AG10803 (cell line): ENCODE data around the gene CCT8.

Source experiments
- DNase-seq: peaks from one replicate; pipeline ENCODE4 v3.0.0; 2010; ENCODE audit warnings: low read depth
- H3K4me3 ChIP-seq: 2 replicates; pipeline ENCODE4 v1.5.1; 2011; ENCODE audit warnings: mild to moderate bottlenecking, low read length, control low read depth
- TF ChIP-seq, protein P1 (sequence below): conservative IDR thresholded peaks from 2 replicates; pipeline ENCODE4 v1.5.1; 2011; ENCODE audit warnings: mild to moderate bottlenecking, low read length, control low read depth, inconsistent platforms

CCT8 gene

DNA sequence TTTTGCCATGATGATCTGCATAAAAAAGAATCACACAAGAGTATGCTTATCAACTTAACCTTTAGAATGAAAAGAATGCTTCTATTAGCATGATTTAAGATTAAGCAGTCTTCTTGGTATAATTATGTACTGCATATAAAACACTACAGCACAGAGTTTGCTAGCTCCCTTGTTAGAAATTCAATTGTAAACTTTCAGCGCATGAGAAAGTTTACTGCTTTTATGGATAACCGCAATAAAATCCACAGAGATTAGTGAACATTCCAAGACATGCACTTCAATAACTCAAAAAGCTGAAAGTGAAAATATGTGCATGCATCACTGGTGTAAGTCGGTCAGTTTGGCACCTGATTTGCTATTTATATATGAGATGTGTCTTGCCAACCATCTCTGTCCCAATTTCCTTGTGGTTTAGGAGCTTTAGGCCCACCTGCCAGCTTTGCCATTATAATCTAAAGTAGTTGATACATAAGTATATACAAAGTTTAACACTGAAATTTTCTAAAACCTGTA, 16.9 kb downstream of the CCT8 start:
- no peak for DNase-seq
- H3K4me3 ChIP-seq, result no peak overlapping the region
- TF ChIP-seq, protein P1, sequence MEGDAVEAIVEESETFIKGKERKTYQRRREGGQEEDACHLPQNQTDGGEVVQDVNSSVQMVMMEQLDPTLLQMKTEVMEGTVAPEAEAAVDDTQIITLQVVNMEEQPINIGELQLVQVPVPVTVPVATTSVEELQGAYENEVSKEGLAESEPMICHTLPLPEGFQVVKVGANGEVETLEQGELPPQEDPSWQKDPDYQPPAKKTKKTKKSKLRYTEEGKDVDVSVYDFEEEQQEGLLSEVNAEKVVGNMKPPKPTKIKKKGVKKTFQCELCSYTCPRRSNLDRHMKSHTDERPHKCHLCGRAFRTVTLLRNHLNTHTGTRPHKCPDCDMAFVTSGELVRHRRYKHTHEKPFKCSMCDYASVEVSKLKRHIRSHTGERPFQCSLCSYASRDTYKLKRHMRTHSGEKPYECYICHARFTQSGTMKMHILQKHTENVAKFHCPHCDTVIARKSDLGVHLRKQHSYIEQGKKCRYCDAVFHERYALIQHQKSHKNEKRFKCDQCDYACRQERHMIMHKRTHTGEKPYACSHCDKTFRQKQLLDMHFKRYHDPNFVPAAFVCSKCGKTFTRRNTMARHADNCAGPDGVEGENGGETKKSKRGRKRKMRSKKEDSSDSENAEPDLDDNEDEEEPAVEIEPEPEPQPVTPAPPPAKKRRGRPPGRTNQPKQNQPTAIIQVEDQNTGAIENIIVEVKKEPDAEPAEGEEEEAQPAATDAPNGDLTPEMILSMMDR, result no peak

DNA sequence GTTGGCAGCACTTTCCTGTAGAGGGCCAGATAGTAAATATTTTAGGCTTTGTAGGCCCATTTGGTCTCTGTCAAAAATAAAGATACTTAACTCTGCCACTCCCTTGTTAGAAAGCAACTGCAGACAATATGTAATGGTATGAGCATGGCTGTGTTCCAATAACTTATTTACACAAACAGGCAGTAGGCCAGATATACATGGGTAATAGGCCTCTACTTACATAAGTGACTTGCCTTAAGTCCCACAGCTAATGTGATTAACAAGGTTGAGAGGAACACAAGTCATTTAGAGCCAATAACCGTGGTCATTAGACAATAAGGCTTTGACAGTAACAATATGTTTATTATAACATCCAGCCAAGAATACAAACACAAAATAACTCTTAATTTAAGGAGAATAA, 17.4 kb downstream of the CCT8 start:
- H3K4me3 ChIP-seq, result no peak overlapping the region
- TF ChIP-seq, protein P1, result no peak
- DNase-seq, result no peak

DNA sequence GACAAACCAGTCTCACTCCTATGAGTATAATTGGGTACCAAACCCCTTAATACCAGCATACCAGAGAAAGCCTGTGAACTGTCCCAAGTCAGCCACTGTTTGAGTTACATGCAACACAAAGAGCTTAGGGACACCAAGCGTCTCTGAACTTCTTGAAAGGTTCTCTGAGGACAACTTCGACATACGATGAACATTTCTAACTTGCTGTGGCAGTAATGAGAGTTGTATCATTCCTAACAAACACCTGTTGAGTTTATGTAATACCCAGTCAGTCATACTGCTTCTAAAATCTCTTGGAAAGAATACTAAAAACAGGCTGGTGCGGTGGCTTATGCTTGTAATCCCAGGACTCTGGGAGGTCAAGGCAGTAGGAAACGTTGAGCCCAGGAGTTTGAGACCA, 18.4 kb downstream of the CCT8 start:
- TF ChIP-seq, protein P1, result no peak
- DNase-seq, result no peak
- no peak overlapping the region for H3K4me3 ChIP-seq

- DNase-seq, result no peak
- TF ChIP-seq, protein P1, result no peak
- no peak overlapping the region for H3K4me3 ChIP-seq
Observed at GRCh38 chr21:29053656-29054055, 19.8 kb downstream of the CCT8 start.

- DNase-seq, result no peak
- no peak overlapping the region for H3K4me3 ChIP-seq
- TF ChIP-seq, protein P1, result no peak
Observed at GRCh38 chr21:29053011-29053553, 20.4 kb downstream of the CCT8 start.

DNA sequence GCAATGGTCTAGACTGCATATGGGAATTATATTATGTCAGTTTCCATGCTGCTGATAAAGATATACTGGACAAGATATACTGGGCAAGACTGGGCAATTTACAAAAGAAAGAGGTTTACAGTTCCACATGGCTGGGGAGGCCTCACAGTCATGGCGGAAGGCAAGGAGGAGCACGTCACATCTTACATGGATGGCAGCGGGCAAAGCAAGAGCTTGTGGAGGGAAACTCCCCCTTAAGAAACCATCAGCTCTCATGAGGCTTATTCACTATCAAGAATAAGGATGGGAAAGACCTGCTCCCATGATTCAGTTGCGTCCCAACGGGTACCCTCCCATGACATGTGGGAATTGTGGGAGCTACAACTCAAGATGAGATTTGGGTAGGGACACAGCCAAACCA, 21.2 kb downstream of the CCT8 start:
- TF ChIP-seq, protein P1, result no peak
- DNase-seq, result no peak
- H3K4me3 ChIP-seq, result no peak overlapping the region

DNA sequence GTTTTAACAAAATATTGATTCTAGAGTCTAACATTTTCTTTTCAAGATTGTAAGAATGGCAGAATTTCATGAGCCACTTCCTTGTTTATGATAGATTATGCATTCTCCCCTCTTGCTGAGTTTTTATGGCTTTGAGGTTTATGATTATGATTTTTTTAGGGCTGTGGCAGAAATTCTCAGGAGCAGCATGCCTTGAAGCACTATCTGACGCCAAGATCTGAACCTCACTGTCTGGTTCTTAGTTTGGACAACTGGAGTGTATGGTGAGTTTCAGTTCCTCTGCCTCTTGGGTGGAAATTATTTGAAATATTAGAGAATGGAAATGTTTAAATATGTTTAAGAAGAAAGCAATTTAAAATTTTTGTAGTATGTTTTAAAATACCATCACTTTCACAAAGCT, 38.8 kb downstream of the CCT8 start:
- H3K4me3 ChIP-seq, result no peak overlapping the region
- no peak for DNase-seq
- TF ChIP-seq, protein P1, result no peak
